Measurements from ENCODE around the gene LIPJ.

The LIPJ gene

GRCh38 chr10:88623835-88624234, 37.3 kb downstream of the LIPJ start:
- Histone ChIP-seq H3K9me3 (ENCODE audit: control insufficient read depth, low read length) (no peaks in the 10 kb centered on the region), H3K79me2 (no peaks in the 10 kb centered on the region), H3K36me3 (ENCODE audit: control insufficient read depth, insufficient read depth, low read length) (no peaks in the 10 kb centered on the region), H3K4me1 (no peaks in the 10 kb centered on the region), H2AFZ (no peak overlapping the region), H3K4me3 (ENCODE audit: low read depth, low read length) (no peak overlapping the region), H3K27me3 (ENCODE audit: control insufficient read depth, insufficient read depth, low read length) (no peaks in the 10 kb centered on the region), H3K27ac (no peak overlapping the region), H3K9ac (no peak overlapping the region), H3K4me2 (ENCODE audit: low read length) (no peak overlapping the region)
- TF ChIP-seq CTCF (IDR thresholded peaks at IDR 0.05) = no peak

GRCh38 chr10:88624840-88625239, 38.3 kb downstream of the LIPJ start:
- H3K27ac ChIP-seq = no peak overlapping the region
- TF ChIP-seq CTCF (IDR thresholded peaks at IDR 0.05) = no peak
- H3K27me3 ChIP-seq (ENCODE audit: control insufficient read depth, insufficient read depth, low read length) = no peaks in the 10 kb centered on the region
- no peak overlapping the region for H2AFZ ChIP-seq
- H3K79me2 ChIP-seq = no peaks in the 10 kb centered on the region
- no peaks in the 10 kb centered on the region for H3K4me1 ChIP-seq
- H3K36me3 ChIP-seq (ENCODE audit: control insufficient read depth, insufficient read depth, low read length) = no peaks in the 10 kb centered on the region
- no peak overlapping the region for H3K4me2 ChIP-seq (ENCODE audit: low read length)
- no peak overlapping the region for H3K4me3 ChIP-seq (ENCODE audit: low read depth, low read length)
- H3K9ac ChIP-seq = no peak overlapping the region
- no peaks in the 10 kb centered on the region for H3K9me3 ChIP-seq (ENCODE audit: control insufficient read depth, low read length)

- Histone ChIP-seq H3K4me1 (no peaks in the 10 kb centered on the region), H3K79me2 (no peaks in the 10 kb centered on the region), H3K36me3 (ENCODE audit: control insufficient read depth, insufficient read depth, low read length) (no peaks in the 10 kb centered on the region), H3K9ac (no peak overlapping the region), H2AFZ (no peak overlapping the region), H3K9me3 (ENCODE audit: control insufficient read depth, low read length) (no peaks in the 10 kb centered on the region), H3K4me2 (ENCODE audit: low read length) (no peak overlapping the region), H3K4me3 (ENCODE audit: low read depth, low read length) (no peak overlapping the region), H3K27me3 (ENCODE audit: control insufficient read depth, insufficient read depth, low read length) (no peaks in the 10 kb centered on the region), H3K27ac (no peak overlapping the region)
- TF ChIP-seq CTCF (IDR thresholded peaks at IDR 0.05) = no peak
Measured at GRCh38 chr10:88640186-88640585, 53.6 kb downstream of the LIPJ start.

GRCh38 chr10:88642209-88642608, 55.6 kb downstream of the LIPJ start:
- no peaks in the 10 kb centered on the region for H3K79me2 ChIP-seq
- H3K4me3 ChIP-seq (ENCODE audit: low read depth, low read length) = no peak overlapping the region
- no peaks in the 10 kb centered on the region for H3K9me3 ChIP-seq (ENCODE audit: control insufficient read depth, low read length)
- no peak for TF ChIP-seq CTCF (IDR thresholded peaks at IDR 0.05)
- H2AFZ ChIP-seq = no peak overlapping the region
- H3K27ac ChIP-seq = no peak overlapping the region
- no peak overlapping the region for H3K9ac ChIP-seq
- H3K36me3 ChIP-seq (ENCODE audit: control insufficient read depth, insufficient read depth, low read length) = no peaks in the 10 kb centered on the region
- no peak overlapping the region for H3K4me2 ChIP-seq (ENCODE audit: low read length)
- H3K27me3 ChIP-seq (ENCODE audit: control insufficient read depth, insufficient read depth, low read length) = no peaks in the 10 kb centered on the region
- no peaks in the 10 kb centered on the region for H3K4me1 ChIP-seq

GRCh38 chr10:88642963-88643362, 56.4 kb downstream of the LIPJ start:
- TF ChIP-seq CTCF (IDR thresholded peaks at IDR 0.05) = no peak
- H3K27ac ChIP-seq = no peak overlapping the region
- no peak overlapping the region for H3K4me2 ChIP-seq (ENCODE audit: low read length)

More at GRCh38 chr10:88642963-88643362, 56.4 kb downstream of the LIPJ start:
- no peaks in the 10 kb centered on the region for H3K79me2 ChIP-seq
- H3K36me3 ChIP-seq (ENCODE audit: control insufficient read depth, insufficient read depth, low read length) = no peaks in the 10 kb centered on the region
- H2AFZ ChIP-seq = no peak overlapping the region
- no peak overlapping the region for H3K9ac ChIP-seq
- no peak overlapping the region for H3K4me3 ChIP-seq (ENCODE audit: low read depth, low read length)
- no peaks in the 10 kb centered on the region for H3K4me1 ChIP-seq
- H3K9me3 ChIP-seq (ENCODE audit: control insufficient read depth, low read length) = no peaks in the 10 kb centered on the region
- H3K27me3 ChIP-seq (ENCODE audit: control insufficient read depth, insufficient read depth, low read length) = no peaks in the 10 kb centered on the region
